NCI-H69 (cell line): ENCODE data around the gene PAPOLA.
"Not testable (repeated sequence)": the region's sequence is repeated elsewhere in the genome, so short reads cannot be mapped to it uniquely, and the experiment has no call there.

Source experiments
- DNase-seq: peaks from one replicate; lab custom pipeline; 2025; lab: John Stamatoyannopoulos, UW

PAPOLA gene

GRCh38 chr14:96501740-96502620, at the start of gene PAPOLA:
TSS of gene PAPOLA (plus strand) at chr14:96502382. CDS start at chr14:96502593, 211 bp downstream.
- peak; percentile 99 for DNase-seq

DNA sequence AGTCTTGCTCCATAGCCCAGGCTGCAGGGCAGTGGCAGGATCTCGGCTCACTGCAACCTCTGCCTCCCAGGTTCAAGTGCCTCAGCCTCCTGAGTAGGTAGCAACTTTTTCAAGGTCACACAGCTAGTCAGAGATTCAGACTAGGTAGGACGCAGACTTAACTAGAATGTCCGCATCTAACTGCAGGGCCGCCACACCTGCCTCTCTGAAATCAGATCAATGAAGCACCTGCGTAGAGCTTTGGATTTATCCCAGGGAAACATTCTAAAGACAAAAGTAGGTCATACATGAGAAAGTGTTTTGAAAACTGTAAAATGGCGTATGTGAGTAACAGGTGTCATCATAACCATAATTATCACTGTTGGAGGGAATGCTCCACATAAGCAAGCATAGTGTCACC, 49.5 kb upstream of the PAPOLA start:
- no peak for DNase-seq

- no peak for DNase-seq
Observed at GRCh38 chr14:96455588-96455987, 46.6 kb upstream of the PAPOLA start.

DNA sequence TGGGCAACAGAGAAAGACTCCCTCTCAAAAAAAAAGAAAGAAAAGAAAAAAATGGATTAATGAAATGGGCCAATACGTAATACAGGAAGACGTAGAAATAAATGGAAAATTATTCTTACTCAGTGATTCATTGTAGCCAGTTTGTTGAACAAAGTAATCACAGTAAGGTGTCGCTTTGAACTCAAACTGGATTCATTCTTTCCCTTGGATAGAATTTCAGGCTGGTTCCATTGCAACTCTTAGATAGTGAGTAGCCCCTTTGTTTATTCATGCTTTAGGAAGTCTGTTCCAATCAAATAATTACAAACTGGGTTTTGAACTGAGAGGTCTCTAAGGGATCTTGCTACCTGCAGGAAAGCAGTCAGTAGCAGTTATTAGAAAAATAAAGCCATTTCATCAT, 42.3 kb upstream of the PAPOLA start:
- DNase-seq: no peak

GRCh38 chr14:96461950-96462798, 40.0 kb upstream of the PAPOLA start:
- no peak for DNase-seq

DNA sequence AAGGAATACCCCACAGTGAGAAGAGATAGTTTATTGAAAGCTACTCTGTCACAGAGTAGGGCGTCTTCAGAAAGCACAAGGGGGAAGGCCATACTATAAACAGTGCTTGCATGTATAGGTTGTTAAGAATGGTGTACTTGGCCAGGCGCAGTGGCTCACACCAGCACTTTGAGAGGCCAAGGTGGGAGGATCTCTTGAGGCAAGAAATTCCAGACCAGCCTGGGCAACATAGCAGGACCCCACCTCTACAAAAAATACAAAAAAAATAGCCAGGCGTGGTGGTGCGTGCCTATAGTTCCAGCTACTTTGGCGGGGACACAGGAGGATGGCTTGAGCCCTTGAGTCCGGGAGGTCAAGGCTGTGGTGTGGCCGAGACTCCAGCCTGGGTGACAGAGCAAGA, 38.0 kb upstream of the PAPOLA start:
- DNase-seq: no peak

- no peak for DNase-seq
Observed at GRCh38 chr14:96466918-96467317, 35.3 kb upstream of the PAPOLA start.

GRCh38 chr14:96470331-96470730, 31.9 kb upstream of the PAPOLA start:
- DNase-seq: no peak

DNA sequence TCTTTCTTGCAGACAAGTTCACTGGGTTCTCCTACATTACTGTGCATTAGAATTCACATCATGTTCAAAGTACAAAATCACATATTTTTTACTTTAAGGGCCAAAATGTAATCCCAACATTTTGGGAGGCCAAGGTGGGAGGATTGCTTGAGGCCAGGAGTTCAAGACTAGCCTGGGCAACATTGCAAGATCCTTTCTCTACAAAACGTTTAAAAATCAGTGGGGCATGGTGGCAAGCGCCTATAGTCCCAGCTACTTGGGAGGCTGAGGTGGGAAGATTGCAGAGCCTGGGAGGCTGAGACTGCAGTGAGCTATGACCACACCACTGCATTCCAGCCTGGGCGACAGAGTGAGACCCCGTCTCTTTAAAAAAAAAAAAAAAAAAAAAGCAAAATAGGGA, 31.2 kb upstream of the PAPOLA start:
- DNase-seq: not testable (repeated sequence)

GRCh38 chr14:96478119-96478518, 24.1 kb upstream of the PAPOLA start:
- no peak for DNase-seq

DNA sequence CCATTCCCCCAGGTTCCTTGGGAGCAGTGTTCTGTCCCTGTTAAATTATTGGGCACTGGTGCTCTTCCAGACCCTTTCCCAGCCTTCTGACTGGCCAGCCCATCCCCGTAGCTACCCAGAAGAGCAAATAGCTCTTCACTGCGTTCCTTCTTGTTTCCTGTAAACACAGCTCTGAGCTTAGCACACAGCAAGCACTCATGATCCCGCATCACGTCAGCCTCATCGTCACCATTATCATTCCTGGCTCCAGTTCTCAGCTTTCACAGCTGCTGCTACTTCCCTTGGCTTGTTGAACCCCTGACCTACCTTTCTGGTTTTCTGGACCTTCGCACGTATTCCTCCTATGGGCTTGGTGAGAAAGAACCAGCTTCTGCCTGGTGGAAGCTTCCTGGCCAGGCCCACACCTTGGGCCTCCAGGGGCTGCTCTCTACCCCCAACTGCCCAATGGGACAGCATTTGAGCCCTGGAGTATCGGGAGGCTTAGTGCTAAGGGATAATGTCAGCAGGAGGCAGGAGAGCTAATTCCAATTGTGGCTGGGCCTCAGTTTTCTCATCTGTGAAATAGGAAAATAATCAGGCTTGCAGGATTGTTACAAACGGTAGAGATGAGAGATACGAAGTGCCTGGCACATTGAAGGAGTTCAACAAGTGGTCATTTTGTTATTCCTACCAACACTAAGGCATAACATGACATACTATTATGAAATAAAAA, 22.6 kb upstream of the PAPOLA start:
- DNase-seq: no peak

GRCh38 chr14:96481731-96482314, 20.4 kb upstream of the PAPOLA start:
- DNase-seq: no peak

GRCh38 chr14:96482986-96483385, 19.2 kb upstream of the PAPOLA start:
- DNase-seq: no peak

DNA sequence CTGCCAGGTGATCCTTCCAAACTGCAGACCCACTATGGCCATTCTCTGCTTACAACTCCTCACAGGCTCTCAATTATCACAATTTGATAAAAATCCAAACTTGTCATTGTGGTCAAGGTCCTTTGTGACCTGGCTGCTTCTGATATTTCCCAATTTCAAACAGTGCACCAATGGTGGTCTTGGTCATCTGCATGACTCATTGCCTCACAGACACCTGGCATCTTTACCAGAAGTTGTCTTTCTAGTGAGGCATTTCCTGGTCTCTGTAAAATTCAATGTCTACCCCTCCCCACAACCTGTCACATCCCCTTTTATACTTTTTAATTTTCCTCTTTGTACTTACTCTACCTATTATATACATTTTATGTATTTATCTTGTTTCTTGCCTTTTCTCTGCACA, 17.8 kb upstream of the PAPOLA start:
- DNase-seq: no peak

- no peak for DNase-seq
Observed at GRCh38 chr14:96486705-96487104, 15.5 kb upstream of the PAPOLA start.

DNA sequence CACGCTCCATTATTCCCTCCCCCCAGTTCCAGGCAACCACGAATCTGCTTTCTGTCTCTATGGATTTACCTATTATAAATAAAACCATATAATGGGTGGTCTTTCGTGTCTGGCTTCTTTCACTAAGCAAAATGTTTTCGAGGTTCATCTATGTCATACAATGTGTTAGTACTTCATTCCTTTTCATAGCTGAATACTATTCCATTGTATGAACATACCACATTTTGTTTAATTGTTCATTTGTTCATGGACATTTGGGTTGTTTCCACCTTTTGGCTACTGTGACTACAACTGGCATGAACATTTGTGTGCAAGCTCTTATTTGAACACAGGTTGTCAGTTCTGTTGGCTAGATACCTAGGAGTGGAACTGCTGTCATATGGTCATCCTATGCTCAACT, 12.9 kb upstream of the PAPOLA start:
- no peak for DNase-seq

GRCh38 chr14:96493178-96493577, 9.0 kb upstream of the PAPOLA start:
- DNase-seq: no peak

DNA sequence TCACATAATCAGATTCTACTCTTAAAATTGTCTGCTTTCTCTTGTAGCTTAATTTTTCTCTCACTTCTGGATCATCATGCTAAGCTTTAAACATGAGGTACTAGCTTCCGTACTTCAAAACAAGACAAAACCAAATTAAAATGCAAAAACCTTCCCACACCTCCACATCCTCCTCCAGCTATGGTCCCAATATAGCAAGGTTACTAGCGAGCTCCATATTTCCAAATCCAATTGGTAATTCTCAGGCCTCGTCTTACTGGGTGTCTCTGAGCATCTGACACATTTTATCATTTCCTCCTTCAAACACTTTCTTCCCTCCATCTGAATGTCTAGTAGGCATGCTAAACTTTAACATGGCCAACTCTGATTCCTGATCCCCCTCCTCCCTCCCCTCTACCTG, 7.9 kb upstream of the PAPOLA start:
- no peak for DNase-seq

GRCh38 chr14:96497087-96497486, 5.1 kb upstream of the PAPOLA start:
- DNase-seq: no peak

- peak; percentile 15 for DNase-seq
Observed at GRCh38 chr14:96497586-96497985, 4.6 kb upstream of the PAPOLA start.

- DNase-seq: peak; percentile 38
Observed at GRCh38 chr14:96501217-96501739, 904 bp upstream of the PAPOLA start.
